Activated CD8-positive, alpha-beta memory T cell treated with anti-CD3 and anti-CD28 coated beads, Interleukin-2, amount 50 U/mL, for 24 hours (primary cell): ENCODE results near the gene HK3.

Source experiments
- DNase-seq: peaks from one replicate; pipeline ENCODE4 v3.0.0-alpha.2; 2020; ENCODE audit errors: extremely low read depth

The HK3 gene

GRCh38 chr5:176899296-176899891 is at the start of gene HK3:
Gene HK3, minus strand, starts transcription at chr5:176899346. Its CDS starts 3,187 bp downstream, at chr5:176896159.
- DNase-seq, result no peak

GRCh38 chr5:176948458-176948857 is 49.3 kb upstream of the HK3 start:
- no peak for DNase-seq

- DNase-seq, result no peak
These were observed 48.7 kb upstream of the HK3 start for GRCh38 chr5:176947847-176948246.

GRCh38 chr5:176944268-176944667 is 45.1 kb upstream of the HK3 start:
- DNase-seq, result no peak

GRCh38 chr5:176943816-176944215 is 44.7 kb upstream of the HK3 start:
- no peak for DNase-seq

GRCh38 chr5:176941951-176942350 is 42.8 kb upstream of the HK3 start:
- no peak for DNase-seq

GRCh38 chr5:176938472-176938871 is 39.3 kb upstream of the HK3 start:
- no peak for DNase-seq

GRCh38 chr5:176935017-176935416 is 35.9 kb upstream of the HK3 start:
- DNase-seq, result no peak

GRCh38 chr5:176934309-176934930 is 35.3 kb upstream of the HK3 start:
- DNase-seq, result no peak

GRCh38 chr5:176929654-176930053 is 30.5 kb upstream of the HK3 start:
- DNase-seq, result no peak

- no peak for DNase-seq
These were observed 28.4 kb upstream of the HK3 start for GRCh38 chr5:176927562-176927961.

- no peak for DNase-seq
These were observed 23.7 kb upstream of the HK3 start for GRCh38 chr5:176922817-176923216.

- no peak for DNase-seq
These were observed 22.6 kb upstream of the HK3 start for GRCh38 chr5:176921714-176922113.

- no peak for DNase-seq
These were observed 19.5 kb upstream of the HK3 start for GRCh38 chr5:176918613-176919012.

GRCh38 chr5:176916337-176916736 is 17.2 kb upstream of the HK3 start:
- DNase-seq, result no peak

- DNase-seq, result no peak
These were observed 16.8 kb upstream of the HK3 start for GRCh38 chr5:176915906-176916305.

GRCh38 chr5:176912115-176912514 is 13.0 kb upstream of the HK3 start:
- no peak for DNase-seq

- no peak for DNase-seq
These were observed 9.7 kb upstream of the HK3 start for GRCh38 chr5:176908675-176909368.

- no peak for DNase-seq
These were observed 7.7 kb upstream of the HK3 start for GRCh38 chr5:176906796-176907195.

GRCh38 chr5:176906126-176906525 is 7.0 kb upstream of the HK3 start:
- no peak for DNase-seq

- DNase-seq, result no peak
These were observed 5.1 kb upstream of the HK3 start for GRCh38 chr5:176904276-176904675.

GRCh38 chr5:176902911-176903664 is 3.9 kb upstream of the HK3 start:
- no peak for DNase-seq
